ENCODE data around the gene ALKBH5.
"Not testable (repeated sequence)": the region's sequence is repeated elsewhere in the genome, so short reads cannot be mapped to it uniquely, and the experiment has no call there.

Gene ALKBH5

DNA sequence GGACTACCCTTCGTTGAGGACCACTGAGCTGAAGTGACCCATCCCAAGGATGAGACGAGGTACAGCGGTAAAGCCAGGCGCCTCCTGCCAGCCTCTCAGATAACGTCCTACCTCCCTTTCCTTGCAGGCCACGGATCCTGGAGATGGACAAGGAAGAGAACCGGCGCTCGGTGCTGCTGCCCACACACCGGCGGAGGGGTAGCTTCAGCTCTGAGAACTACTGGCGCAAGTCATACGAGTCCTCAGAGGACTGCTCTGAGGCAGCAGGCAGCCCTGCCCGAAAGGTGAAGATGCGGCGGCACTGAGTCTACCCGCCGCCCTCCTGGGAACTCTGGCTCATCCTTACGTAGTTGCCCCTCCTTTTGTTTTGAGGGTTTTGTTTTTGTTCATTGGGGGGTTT lies 24.5 kb downstream of the ALKBH5 start:
- no peaks in the 10 kb centered on the region for H3K27me3 ChIP-seq (ENCODE audit: control insufficient read depth, low read length)
- H3K4me1 ChIP-seq (ENCODE audit: control insufficient read depth, low read length) = no peaks in the 10 kb centered on the region
- H3K36me3 ChIP-seq (ENCODE audit: control insufficient read depth, low read length) = peaks cover 63% of the 10 kb centered on the region
- peaks cover 9% of the 10 kb centered on the region; the same call in 1 of the 2 replicates for H4K20me1 ChIP-seq (ENCODE audit: control insufficient read depth, insufficient read depth, low read depth, low read length)
- H3K9me2 ChIP-seq (replicated peaks; ENCODE audit: control insufficient read depth, low read length) = no peaks in the 10 kb centered on the region
- no peaks in the 10 kb centered on the region for H3F3A ChIP-seq (ENCODE audit: control insufficient read depth, insufficient read depth)
- peaks cover 19% of the 10 kb centered on the region for H3K79me2 ChIP-seq (ENCODE audit: control insufficient read depth, low read length)
- no peak overlapping the region for H3K27ac ChIP-seq (ENCODE audit: low read depth, low read length)
- TF ChIP-seq EZH2phosphoT487 (IDR thresholded peaks at IDR 0.05; ENCODE audit: borderline replicate concordance, low read length) = no peak
- TF ChIP-seq, protein P1, sequence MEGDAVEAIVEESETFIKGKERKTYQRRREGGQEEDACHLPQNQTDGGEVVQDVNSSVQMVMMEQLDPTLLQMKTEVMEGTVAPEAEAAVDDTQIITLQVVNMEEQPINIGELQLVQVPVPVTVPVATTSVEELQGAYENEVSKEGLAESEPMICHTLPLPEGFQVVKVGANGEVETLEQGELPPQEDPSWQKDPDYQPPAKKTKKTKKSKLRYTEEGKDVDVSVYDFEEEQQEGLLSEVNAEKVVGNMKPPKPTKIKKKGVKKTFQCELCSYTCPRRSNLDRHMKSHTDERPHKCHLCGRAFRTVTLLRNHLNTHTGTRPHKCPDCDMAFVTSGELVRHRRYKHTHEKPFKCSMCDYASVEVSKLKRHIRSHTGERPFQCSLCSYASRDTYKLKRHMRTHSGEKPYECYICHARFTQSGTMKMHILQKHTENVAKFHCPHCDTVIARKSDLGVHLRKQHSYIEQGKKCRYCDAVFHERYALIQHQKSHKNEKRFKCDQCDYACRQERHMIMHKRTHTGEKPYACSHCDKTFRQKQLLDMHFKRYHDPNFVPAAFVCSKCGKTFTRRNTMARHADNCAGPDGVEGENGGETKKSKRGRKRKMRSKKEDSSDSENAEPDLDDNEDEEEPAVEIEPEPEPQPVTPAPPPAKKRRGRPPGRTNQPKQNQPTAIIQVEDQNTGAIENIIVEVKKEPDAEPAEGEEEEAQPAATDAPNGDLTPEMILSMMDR (IDR thresholded peaks at IDR 0.05; ENCODE audit: low read depth, low read length, poor library complexity, severe bottlenecking) = no peak
- no peak overlapping the region for H3K4me2 ChIP-seq (ENCODE audit: low read length)
- H3K9me3 ChIP-seq (ENCODE audit: control insufficient read depth, insufficient read depth, low read length) = no peaks in the 10 kb centered on the region
- no peak overlapping the region for H3K4me3 ChIP-seq (ENCODE audit: low read length)

DNA sequence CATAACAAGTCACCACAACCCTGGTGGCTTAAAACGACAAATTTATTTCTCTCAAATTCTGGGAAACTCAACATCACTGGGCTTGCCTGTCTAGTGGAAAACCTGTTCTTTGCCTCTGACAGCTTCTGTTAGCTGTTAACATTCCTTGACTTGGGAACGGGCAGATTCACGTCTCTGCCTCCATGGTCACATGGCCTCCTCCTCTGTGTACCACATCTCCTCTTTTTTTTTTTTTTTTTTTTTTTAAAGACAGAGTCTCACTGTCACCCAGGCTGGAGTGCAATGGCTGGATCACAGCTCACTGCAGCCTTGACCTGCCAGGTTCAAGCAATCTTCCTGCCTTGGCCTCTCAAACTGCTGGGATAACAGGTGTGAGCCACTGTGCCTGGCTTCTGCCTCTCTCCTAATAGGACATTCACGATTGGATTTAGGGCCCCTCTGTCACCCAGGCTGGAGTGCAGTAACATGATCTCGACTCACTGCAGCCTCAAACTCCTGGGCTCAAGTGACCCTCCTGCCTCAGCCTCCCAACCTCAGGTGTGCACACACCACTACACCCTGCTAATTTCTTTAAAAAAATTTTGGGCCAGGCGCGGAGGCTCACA lies 30.1 kb downstream of the ALKBH5 start:
- Histone ChIP-seq H3K4me3 (ENCODE audit: low read length) (no peak overlapping the region), H3K4me1 (ENCODE audit: control insufficient read depth, low read length) (no peaks in the 10 kb centered on the region), H3K4me2 (ENCODE audit: low read length) (no peak overlapping the region), H3K36me3 (ENCODE audit: control insufficient read depth, low read length) (peaks cover 18% of the 10 kb centered on the region), H3K9me3 (ENCODE audit: control insufficient read depth, insufficient read depth, low read length) (no peaks in the 10 kb centered on the region), H4K20me1 (ENCODE audit: control insufficient read depth, insufficient read depth, low read depth, low read length) (no peaks in the 10 kb centered on the region), H3F3A (ENCODE audit: control insufficient read depth, insufficient read depth) (peaks cover 3% of the 10 kb centered on the region; the same call in 1 of the 2 replicates), H3K27ac (ENCODE audit: low read depth, low read length) (no peak overlapping the region), H3K79me2 (ENCODE audit: control insufficient read depth, low read length) (no peaks in the 10 kb centered on the region), H3K9me2 (replicated peaks; ENCODE audit: control insufficient read depth, low read length) (no peaks in the 10 kb centered on the region), H3K27me3 (ENCODE audit: control insufficient read depth, low read length) (no peaks in the 10 kb centered on the region)
- TF ChIP-seq EZH2phosphoT487 (IDR thresholded peaks at IDR 0.05; ENCODE audit: borderline replicate concordance, low read length) = no peak
- TF ChIP-seq, protein P1 (IDR thresholded peaks at IDR 0.05; ENCODE audit: low read depth, low read length, poor library complexity, severe bottlenecking) = no peak

DNA sequence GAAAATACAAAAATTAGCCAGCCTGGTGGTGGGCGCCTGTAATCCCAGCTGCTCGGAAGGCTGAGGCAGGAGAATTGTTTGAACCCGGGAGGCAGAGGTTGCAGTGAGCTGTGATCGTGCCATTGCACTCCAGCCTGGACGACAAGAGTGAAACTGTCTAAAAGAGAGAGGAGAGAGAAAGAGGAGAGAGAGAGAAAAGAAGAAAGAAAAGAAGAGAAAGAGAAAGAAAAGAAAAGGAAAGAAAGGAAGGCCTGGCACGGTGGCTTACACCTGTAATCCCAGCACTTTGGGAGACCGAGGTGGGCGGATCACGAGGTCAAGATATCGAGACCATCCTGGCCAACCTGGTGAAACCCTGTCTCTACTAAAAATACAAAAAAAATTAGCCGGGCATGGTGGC lies 33.3 kb downstream of the ALKBH5 start:
- H3K27me3 ChIP-seq (ENCODE audit: control insufficient read depth, low read length); H3K4me2 ChIP-seq (ENCODE audit: low read length); H3F3A ChIP-seq (ENCODE audit: control insufficient read depth, insufficient read depth); H3K4me3 ChIP-seq (ENCODE audit: low read length); H3K27ac ChIP-seq (ENCODE audit: low read depth, low read length); H3K9me3 ChIP-seq (ENCODE audit: control insufficient read depth, insufficient read depth, low read length); H3K4me1 ChIP-seq (ENCODE audit: control insufficient read depth, low read length); H4K20me1 ChIP-seq (ENCODE audit: control insufficient read depth, insufficient read depth, low read depth, low read length); H3K36me3 ChIP-seq (ENCODE audit: control insufficient read depth, low read length); H3K9me2 ChIP-seq (replicated peaks; ENCODE audit: control insufficient read depth, low read length); H3K79me2 ChIP-seq (ENCODE audit: control insufficient read depth, low read length): not testable (repeated sequence)

DNA sequence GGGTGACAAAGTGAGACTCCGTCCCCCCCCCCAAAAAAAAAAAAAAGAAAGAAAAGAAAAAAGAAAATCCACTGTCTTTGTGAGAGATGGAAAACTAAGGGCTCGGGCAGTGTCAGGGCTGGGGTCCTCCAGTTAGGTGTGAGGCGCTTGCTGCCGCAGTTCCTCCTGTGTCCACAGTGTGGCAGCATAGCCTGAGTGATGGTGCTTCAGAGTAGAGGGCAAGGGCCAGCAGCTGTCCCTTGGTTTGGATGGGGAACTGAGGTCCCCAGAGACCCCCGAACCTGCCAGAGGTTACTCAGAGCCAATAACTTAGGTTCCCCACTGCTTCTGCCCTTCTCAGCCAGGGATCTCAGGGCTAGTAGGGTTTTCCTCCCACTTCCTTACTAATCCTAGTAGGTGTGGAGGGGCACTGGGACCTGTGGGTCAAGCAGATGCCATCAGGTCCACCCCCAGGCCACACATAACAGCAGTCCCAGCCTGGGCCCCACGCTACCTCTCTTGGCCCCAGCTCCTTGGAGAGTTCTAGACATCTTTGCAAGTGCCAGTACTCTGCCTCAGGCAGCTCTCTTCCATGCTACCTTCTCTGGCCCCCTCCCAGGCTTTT lies 33.9 kb downstream of the ALKBH5 start:
- H3K4me3 ChIP-seq (ENCODE audit: low read length) = no peak overlapping the region
- no peak overlapping the region for H3K27ac ChIP-seq (ENCODE audit: low read depth, low read length)
- no peak overlapping the region for H3K4me2 ChIP-seq (ENCODE audit: low read length)
- H3K4me1 ChIP-seq (ENCODE audit: control insufficient read depth, low read length) = no peaks in the 10 kb centered on the region
- H3F3A ChIP-seq (ENCODE audit: control insufficient read depth, insufficient read depth) = peaks cover 3% of the 10 kb centered on the region; the same call in 1 of the 2 replicates
- no peak for TF ChIP-seq EZH2phosphoT487 (IDR thresholded peaks at IDR 0.05; ENCODE audit: borderline replicate concordance, low read length)
- TF ChIP-seq, protein P1 (IDR thresholded peaks at IDR 0.05; ENCODE audit: low read depth, low read length, poor library complexity, severe bottlenecking) = peak; percentile 85
- no peaks in the 10 kb centered on the region for H4K20me1 ChIP-seq (ENCODE audit: control insufficient read depth, insufficient read depth, low read depth, low read length)
- H3K79me2 ChIP-seq (ENCODE audit: control insufficient read depth, low read length) = no peaks in the 10 kb centered on the region
- no peaks in the 10 kb centered on the region for H3K9me2 ChIP-seq (replicated peaks; ENCODE audit: control insufficient read depth, low read length)
- no peaks in the 10 kb centered on the region for H3K36me3 ChIP-seq (ENCODE audit: control insufficient read depth, low read length)
- H3K9me3 ChIP-seq (ENCODE audit: control insufficient read depth, insufficient read depth, low read length) = no peaks in the 10 kb centered on the region
- H3K27me3 ChIP-seq (ENCODE audit: control insufficient read depth, low read length) = no peaks in the 10 kb centered on the region
